Fibroblast of skin of left quadriceps (primary cell): ENCODE results near the gene HSPG2.
A peak's percentile ranks its signal among the peaks of the same experiment; 100 is the strongest.

ENCODE experiments used
- DNase-seq, 2 experiments: peaks; one replicate each; pipeline ENCODE4 v3.0.0-alpha.2; 2013; ENCODE audit warnings: low read depth in 2 of 2

The HSPG2 gene

DNA sequence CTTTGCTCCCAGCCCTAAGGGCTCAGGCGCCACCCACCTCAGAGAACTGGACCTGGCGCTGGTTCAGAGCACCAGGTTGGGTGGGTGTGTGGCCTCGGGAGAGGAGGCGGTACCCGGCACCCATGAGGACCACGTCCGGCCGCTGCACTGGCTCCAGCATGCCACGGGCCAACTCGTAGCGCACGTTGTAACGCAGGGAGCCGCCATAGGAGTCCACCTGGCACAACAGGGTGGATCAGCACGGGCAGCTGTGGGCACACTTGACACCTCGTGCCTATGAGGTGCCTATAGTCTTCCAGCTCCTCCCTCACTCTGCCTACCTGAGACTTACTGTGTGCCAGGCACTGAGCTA, 56.5 kb downstream of the HSPG2 start:
- DNase-seq, result no peak

- no peak for DNase-seq
Observed at GRCh38 chr1:21879928-21880618, 57.0 kb downstream of the HSPG2 start.

- no peak for DNase-seq
Observed at GRCh38 chr1:21878840-21879478, 58.2 kb downstream of the HSPG2 start.

GRCh38 chr1:21878009-21878773, 58.9 kb downstream of the HSPG2 start:
- no peak for DNase-seq

GRCh38 chr1:21876267-21876666, 60.8 kb downstream of the HSPG2 start:
- DNase-seq, result no peak

GRCh38 chr1:21875621-21876063, 61.5 kb downstream of the HSPG2 start:
- no peak for DNase-seq

GRCh38 chr1:21874778-21875547, 62.1 kb downstream of the HSPG2 start:
- no peak for DNase-seq

GRCh38 chr1:21874328-21874727, 62.8 kb downstream of the HSPG2 start:
- no peak for DNase-seq

DNA sequence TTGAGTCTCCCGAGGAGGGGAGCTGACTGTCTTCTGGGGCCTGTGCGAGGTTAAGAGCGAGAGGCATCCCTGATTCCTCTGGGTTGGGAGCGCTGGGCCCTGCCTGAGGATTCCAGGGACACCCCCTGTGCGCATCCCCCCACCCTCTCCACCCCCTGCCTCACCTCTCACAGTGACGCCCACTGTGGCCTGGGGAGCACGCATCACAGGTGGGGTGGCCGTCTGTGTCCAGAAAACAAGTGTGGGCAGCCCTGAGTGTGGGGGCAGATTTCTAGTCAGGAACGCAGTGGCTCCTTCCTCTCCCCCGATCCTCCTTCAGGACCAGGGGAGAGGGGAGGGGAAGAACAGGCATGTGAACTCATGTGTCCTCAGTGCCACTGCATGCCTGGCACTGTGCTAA, 63.3 kb downstream of the HSPG2 start:
- DNase-seq, result no peak

DNA sequence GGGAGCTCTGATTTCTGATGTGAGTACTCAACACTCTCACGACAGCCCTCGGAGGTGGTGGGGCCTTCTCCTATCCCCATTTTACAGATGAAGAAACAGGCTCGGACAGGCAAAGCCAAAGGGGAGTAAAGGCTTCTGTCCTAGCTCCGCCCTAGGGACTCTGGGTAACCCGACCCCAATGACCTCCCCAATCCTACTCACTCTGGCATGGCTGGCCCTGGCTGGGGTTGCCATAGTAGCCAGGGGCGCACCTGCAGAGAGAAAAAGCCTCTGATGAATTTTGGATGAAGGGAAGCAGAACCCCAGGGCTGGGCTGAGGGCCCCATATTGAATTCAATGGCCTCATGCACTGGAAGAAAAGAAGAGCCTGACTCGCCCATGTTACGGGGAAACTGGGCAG, 63.9 kb downstream of the HSPG2 start:
- no peak for DNase-seq

GRCh38 chr1:21872445-21873079, 64.5 kb downstream of the HSPG2 start:
- no peak for DNase-seq

GRCh38 chr1:21871943-21872342, 65.2 kb downstream of the HSPG2 start:
- DNase-seq, result no peak

DNA sequence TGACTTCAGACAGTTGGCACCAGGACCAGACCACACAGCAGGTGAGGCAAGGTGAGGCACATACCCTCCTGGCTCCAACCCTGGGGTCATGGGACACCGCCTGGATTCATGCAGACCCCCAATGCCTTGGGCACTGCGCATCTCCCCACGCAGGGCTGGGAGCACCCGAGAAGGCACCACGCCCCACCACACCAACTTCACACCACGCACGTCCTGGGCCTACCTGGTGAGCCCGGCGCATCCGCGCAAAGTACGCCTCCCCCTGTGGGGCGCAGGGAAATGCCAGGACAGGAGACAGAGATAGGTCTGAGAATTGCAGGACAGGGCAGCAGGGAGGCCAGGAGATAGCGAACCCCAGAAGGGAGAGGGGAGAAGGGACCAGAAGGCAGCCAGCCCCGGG, 66.5 kb downstream of the HSPG2 start:
- no peak for DNase-seq

DNA sequence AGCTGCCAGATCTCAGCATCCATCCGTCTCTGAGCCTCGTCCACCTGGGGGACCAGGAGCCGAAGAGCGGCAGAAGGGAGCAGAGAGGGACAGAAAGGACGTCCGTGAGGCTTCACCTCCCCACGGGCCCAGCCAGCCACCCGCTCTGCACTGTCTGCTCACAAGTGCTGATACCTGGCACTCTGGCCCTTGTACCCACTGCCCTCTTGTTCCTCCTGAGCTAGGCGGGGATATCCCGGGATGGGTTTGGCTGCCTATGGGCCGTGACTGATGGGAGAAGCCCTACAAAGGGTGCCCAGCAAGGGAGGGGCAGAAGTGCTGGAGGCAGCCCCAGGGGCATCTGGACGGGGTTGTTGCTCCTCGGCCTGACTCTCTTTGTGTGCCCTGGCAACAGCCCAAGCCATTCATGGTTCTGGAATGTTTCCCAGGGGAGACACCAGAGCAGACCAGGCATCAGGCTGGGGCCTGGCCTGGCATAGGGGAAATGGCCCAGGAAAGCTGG, 67.4 kb downstream of the HSPG2 start:
- peak; percentile 49 to 56 for DNase-seq

GRCh38 chr1:21868941-21869454, 68.1 kb downstream of the HSPG2 start:
- no peak for DNase-seq

DNA sequence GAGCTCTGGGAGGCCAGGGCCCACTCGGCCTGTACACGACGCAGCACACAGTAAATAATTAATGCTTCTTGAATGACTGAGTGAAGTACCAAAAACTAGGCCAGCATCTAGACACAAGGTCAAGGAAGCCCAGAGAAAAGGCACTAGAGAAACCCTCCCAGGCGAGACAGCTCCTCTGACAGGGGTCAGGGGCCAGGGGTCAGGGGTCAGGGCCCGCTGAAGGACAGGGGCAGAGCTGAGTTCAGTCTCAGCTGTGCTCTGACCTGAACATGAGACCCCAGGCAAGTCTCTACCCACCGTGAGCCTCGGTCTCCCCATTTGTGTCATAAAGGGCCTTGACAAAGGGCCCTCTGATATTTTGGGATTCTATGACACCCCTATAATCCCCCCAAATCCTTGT, 68.6 kb downstream of the HSPG2 start:
- no peak for DNase-seq

DNA sequence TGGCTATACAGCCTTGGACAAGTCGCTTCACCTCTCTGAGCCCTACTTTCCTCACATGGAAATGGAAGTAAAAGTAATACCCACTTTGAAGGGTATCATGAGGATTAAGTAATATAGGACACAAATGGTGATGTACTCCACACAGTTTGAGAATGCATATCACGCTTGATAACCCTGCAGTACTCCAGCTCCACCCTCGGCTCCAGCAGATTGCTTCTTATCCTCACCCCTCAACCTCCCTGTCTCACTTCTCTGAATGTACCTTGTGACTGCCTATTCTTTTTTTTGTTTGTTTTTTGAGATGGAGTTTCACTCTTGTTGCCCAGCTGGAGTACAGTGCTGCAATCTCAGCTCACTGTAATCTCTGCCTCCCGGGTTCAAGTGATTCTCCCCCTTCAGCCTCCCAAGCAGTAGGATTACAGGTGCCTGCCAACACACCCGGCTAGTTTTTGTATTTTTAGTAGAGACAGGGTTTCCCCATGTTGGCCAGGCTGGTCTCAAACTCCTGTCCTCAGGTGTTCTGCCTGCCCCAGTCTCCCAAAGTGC, 69.6 kb downstream of the HSPG2 start:
- no peak for DNase-seq

GRCh38 chr1:21866707-21867043, 70.4 kb downstream of the HSPG2 start:
- no peak for DNase-seq

DNA sequence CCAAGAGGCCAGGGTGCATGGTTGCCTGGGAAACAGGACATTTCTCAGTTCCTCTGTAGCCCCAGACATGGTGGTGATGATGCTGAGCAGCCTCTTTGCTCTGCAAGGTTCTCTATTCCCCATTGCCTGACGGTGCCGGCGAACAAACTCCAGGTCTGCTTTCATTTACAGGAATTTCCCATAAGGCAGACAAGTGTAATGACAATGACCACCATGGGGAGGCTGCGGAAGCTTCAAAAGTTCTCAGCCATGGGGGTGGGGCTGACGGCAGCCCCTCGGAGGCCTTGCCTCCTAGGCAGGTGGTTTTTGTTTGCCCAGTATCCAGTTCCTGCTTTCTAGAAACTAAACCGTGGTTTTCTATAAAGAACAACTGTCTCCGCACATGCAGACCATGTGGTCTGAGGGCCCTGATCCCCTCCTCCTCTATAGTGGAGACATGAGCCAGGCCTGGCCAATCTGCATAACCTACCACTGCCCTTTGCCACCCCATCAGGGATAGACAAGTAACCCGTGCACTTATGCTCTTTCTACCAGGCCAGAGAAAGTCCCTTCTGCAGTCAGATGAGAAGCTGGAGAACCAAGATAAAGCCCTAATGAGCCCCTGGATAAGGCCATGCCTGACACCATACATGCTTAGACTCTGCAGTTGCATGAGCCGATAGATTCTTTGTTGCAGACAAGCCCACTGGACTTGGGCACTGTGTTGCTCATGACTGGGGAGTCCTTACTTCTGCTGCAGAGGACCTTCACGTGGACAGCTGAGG, 71.0 kb downstream of the HSPG2 start:
- DNase-seq, result no peak

DNA sequence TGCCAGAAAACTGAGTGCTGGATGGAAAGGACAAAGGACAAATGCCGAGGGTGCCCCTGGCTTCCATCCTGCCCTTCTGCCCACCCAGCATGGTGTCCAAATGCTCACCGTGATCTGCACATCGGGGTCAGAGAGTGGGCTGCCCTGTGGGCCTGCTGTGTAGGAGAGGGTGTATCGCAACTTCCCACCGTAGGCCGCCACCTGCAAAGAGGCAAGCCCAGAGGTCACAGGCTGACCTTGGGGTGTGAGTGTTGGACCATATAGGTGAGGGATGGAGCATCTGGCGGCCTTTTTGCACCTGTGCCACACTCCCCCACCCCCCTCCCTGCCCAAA, 71.5 kb downstream of the HSPG2 start:
- no peak for DNase-seq

DNA sequence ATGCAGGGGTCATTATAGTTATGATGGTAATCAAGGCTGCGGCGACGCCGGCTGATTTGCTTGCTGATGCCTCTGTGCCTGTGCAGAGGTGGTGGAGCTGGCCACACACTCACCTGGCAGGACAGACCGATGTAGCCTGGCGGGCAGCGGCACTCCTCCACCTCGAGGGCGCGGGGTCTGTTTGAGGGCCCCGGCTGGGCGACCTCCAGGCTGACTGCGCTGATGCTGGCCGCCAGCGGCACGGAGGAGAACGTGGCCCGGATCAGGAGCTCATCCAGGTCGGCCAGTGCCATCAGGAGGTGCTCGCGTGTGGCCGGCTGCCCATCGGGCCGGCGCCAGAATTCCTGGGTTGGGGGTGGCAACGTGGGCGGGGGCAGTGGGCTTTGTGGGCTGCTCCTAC, 72.4 kb downstream of the HSPG2 start:
- DNase-seq, result no peak
